HAP-1 (cell line): ENCODE results near the gene IRF1.

Experiments
- DNase-seq, 2 experiments: peaks; one replicate each; pipeline ENCODE4 v3.0.0-alpha.2; 2016 to 2020; ENCODE audit warnings: low spot score in 2 of 2
- H3K27me3 ChIP-seq: fragments of 250-450 bp; sonication (Bioruptor Pico); 2 replicates; pipeline ENCODE4 v1.5.1; 2020; ENCODE audit warnings: low read depth, mild to moderate bottlenecking, moderate library complexity
- H3K36me3 ChIP-seq: fragments of 250-450 bp; sonication (Bioruptor Pico); replicated peaks from 2 replicates; pipeline ENCODE4 v1.5.1; 2020; ENCODE audit warnings: mild to moderate bottlenecking
- H3K4me1 ChIP-seq: fragments of 250-450 bp; sonication (Bioruptor Pico); 2 replicates; pipeline ENCODE4 v1.5.1; 2020; ENCODE audit warnings: mild to moderate bottlenecking
- H3K4me3 ChIP-seq: fragments of 250-450 bp; sonication (Bioruptor Pico); 2 replicates; pipeline ENCODE4 v1.5.1; 2020; ENCODE audit warnings: mild to moderate bottlenecking, moderate library complexity
- H3K9me3 ChIP-seq: fragments of 250-450 bp; sonication (Bioruptor Pico); 2 replicates; pipeline ENCODE4 v1.5.1; 2020; ENCODE audit warnings: mild to moderate bottlenecking, moderate library complexity
- in situ Hi-C: fragments of 300-500 bp; cut with MboI; formaldehyde crosslinking; loops from 3 replicates; pipeline ENCODE4 v1.14.3; 2020; ENCODE audit warnings: low sequenced_read_pairs, inconsistent platforms, mixed read lengths

The IRF1 gene

GRCh38 chr5:132461569-132462070 lies 29.0 kb downstream of the IRF1 start:
- Histone ChIP-seq H3K36me3 (no peaks in the 10 kb centered on the region), H3K9me3 (no peaks in the 10 kb centered on the region), H3K4me1 (no peaks in the 10 kb centered on the region), H3K27me3 (no peaks in the 10 kb centered on the region), H3K4me3 (no peak overlapping the region)
- no peak for DNase-seq
- in situ Hi-C loops: no loop called here

- in situ Hi-C loops: no loop called here
Measured at GRCh38 chr5:132460846-132461568, 29.6 kb downstream of the IRF1 start.

GRCh38 chr5:132459983-132460838 lies 30.4 kb downstream of the IRF1 start:
- no peaks in the 10 kb centered on the region for H3K36me3 ChIP-seq
- in situ Hi-C loops: no loop called here

More at GRCh38 chr5:132460846-132461568, 29.6 kb downstream of the IRF1 start:
- H3K4me1 ChIP-seq: peaks cover 4% of the 10 kb centered on the region
- no peaks in the 10 kb centered on the region for H3K36me3 ChIP-seq
- H3K4me3 ChIP-seq: no peak overlapping the region
- H3K27me3 ChIP-seq: no peaks in the 10 kb centered on the region
- no peak for DNase-seq
- H3K9me3 ChIP-seq: no peaks in the 10 kb centered on the region

GRCh38 chr5:132459031-132459982 lies 31.3 kb downstream of the IRF1 start:
- Histone ChIP-seq H3K27me3 (no peaks in the 10 kb centered on the region), H3K4me1 (peaks cover 4% of the 10 kb centered on the region)
- no peak for DNase-seq

More at GRCh38 chr5:132459983-132460838, 30.4 kb downstream of the IRF1 start:
- peaks cover 4% of the 10 kb centered on the region for H3K4me1 ChIP-seq
- H3K9me3 ChIP-seq: no peaks in the 10 kb centered on the region
- H3K27me3 ChIP-seq: no peaks in the 10 kb centered on the region
- no peak for DNase-seq
- H3K4me3 ChIP-seq: no peak overlapping the region

GRCh38 chr5:132458651-132459030 lies 31.9 kb downstream of the IRF1 start:
- in situ Hi-C loops: no loop called here
- peaks cover 4% of the 10 kb centered on the region for H3K4me1 ChIP-seq

More at GRCh38 chr5:132459031-132459982, 31.3 kb downstream of the IRF1 start:
- H3K4me3 ChIP-seq: no peak overlapping the region
- no peaks in the 10 kb centered on the region for H3K36me3 ChIP-seq
- no peaks in the 10 kb centered on the region for H3K9me3 ChIP-seq
- in situ Hi-C loops: no loop called here

GRCh38 chr5:132458226-132458560 lies 32.4 kb downstream of the IRF1 start:
- Histone ChIP-seq H3K9me3 (no peaks in the 10 kb centered on the region), H3K36me3 (no peaks in the 10 kb centered on the region), H3K4me3 (no peak overlapping the region), H3K27me3 (no peaks in the 10 kb centered on the region), H3K4me1 (peaks cover 4% of the 10 kb centered on the region)
- DNase-seq: no peak
- in situ Hi-C loops: no loop called here

More at GRCh38 chr5:132458651-132459030, 31.9 kb downstream of the IRF1 start:
- H3K36me3 ChIP-seq: no peaks in the 10 kb centered on the region
- H3K4me3 ChIP-seq: no peak overlapping the region
- no peaks in the 10 kb centered on the region for H3K9me3 ChIP-seq
- no peaks in the 10 kb centered on the region for H3K27me3 ChIP-seq
- DNase-seq: no peak

- no peak for DNase-seq
- H3K36me3 ChIP-seq: no peaks in the 10 kb centered on the region
- no peaks in the 10 kb centered on the region for H3K9me3 ChIP-seq
- in situ Hi-C loops: no loop called here
- no peak overlapping the region for H3K4me3 ChIP-seq
- H3K4me1 ChIP-seq: peaks cover 4% of the 10 kb centered on the region
- H3K27me3 ChIP-seq: no peaks in the 10 kb centered on the region
Measured at GRCh38 chr5:132457371-132458225, 33.0 kb downstream of the IRF1 start.

GRCh38 chr5:132456987-132457361 lies 33.6 kb downstream of the IRF1 start:
- Histone ChIP-seq H3K9me3 (no peaks in the 10 kb centered on the region), H3K4me3 (no peak overlapping the region), H3K27me3 (no peaks in the 10 kb centered on the region), H3K4me1 (peaks cover 4% of the 10 kb centered on the region), H3K36me3 (no peaks in the 10 kb centered on the region)
- DNase-seq: no peak
- in situ Hi-C loops: no loop called here

- H3K9me3 ChIP-seq: no peaks in the 10 kb centered on the region
- H3K27me3 ChIP-seq: no peaks in the 10 kb centered on the region
- H3K36me3 ChIP-seq: no peaks in the 10 kb centered on the region
- peaks cover 4% of the 10 kb centered on the region for H3K4me1 ChIP-seq
- in situ Hi-C loops: no loop called here
- DNase-seq: no peak
- H3K4me3 ChIP-seq: no peak overlapping the region
Measured at GRCh38 chr5:132456296-132456986, 34.1 kb downstream of the IRF1 start.

- in situ Hi-C loops: no loop called here
- no peaks in the 10 kb centered on the region for H3K27me3 ChIP-seq
- H3K9me3 ChIP-seq: no peaks in the 10 kb centered on the region
- H3K4me1 ChIP-seq: peaks cover 7% of the 10 kb centered on the region
- H3K36me3 ChIP-seq: no peaks in the 10 kb centered on the region
- no peak overlapping the region for H3K4me3 ChIP-seq
- no peak for DNase-seq
Measured at GRCh38 chr5:132455614-132456115, 34.9 kb downstream of the IRF1 start.

- Histone ChIP-seq H3K4me1 (peaks cover 10% of the 10 kb centered on the region), H3K36me3 (no peaks in the 10 kb centered on the region), H3K4me3 (no peak overlapping the region), H3K9me3 (no peaks in the 10 kb centered on the region), H3K27me3 (no peaks in the 10 kb centered on the region)
- DNase-seq: no peak
- in situ Hi-C loops: no loop called here
Measured at GRCh38 chr5:132454361-132454760, 36.2 kb downstream of the IRF1 start.

GRCh38 chr5:132451387-132451786 lies 39.2 kb downstream of the IRF1 start:
- in situ Hi-C loops: no loop called here
- DNase-seq: no peak
- Histone ChIP-seq H3K4me3 (no peak overlapping the region), H3K27me3 (no peaks in the 10 kb centered on the region), H3K9me3 (no peaks in the 10 kb centered on the region), H3K36me3 (no peaks in the 10 kb centered on the region), H3K4me1 (peaks cover 10% of the 10 kb centered on the region)
